Gastroesophageal sphincter (tissue), 2 donors: Measurements from ENCODE around the gene DNAH17.

Source experiments
- POLR2A ChIP-seq, 2 donors: fragments of 450-650 bp; IDR thresholded peaks; one replicate each; pipeline ENCODE4 v1.6.1; 2017; ENCODE audit warnings: antibody characterized with exemption in 2 of 2, mild to moderate bottlenecking in 2 of 2, moderate library complexity in 1 of 2
- POLR2AphosphoS5 ChIP-seq: sonication (generic); formaldehyde crosslinking; IDR thresholded peaks from one replicate; pipeline ENCODE4 v1.6.1; 2017; ENCODE audit warnings: antibody characterized with exemption

DNA sequence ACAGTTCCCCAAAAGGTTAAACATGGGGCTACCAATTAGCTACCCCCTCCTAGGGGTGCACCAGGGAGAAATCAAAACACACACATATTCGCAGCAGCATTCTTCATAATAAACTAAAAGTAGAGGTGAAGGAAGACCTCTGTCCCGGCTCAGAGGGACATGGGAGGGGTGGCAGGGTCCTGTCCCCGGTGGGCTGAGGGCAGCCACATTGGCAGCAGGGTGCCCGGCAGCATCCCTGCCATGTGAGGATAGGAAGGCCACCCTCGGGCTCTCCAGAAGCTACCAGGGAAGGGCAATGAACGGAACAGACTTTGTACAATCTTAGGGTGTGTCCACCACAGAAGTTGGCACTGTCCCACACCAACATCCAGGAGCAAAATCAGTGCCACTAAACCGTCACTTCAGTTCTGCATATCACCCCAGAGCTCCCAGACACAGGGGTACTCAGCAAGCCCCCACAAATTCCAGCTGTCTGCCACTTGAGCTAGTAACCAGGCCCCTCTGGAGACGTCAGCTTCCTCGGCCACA is 3.1 kb upstream of the DNAH17 start:
- no peak for TF ChIP-seq POLR2AphosphoS5
- no peak for TF ChIP-seq POLR2A (IDR thresholded peaks at IDR 0.05)
